Lower lobe of right lung (tissue), 2 donors: Measurements from ENCODE around the gene ECI2. TPM values are rescaled to one million over a fixed set of nuclear protein-coding genes. Genes with fewer than 3 reads are reported as not detected.

ENCODE experiments used
- ATAC-seq, 2 donors: fragments of 200-7000 bp; cut with Tn5 transposase; one replicate each; pipeline ENCODE4 v1.9.1; 2020 to 2022; ENCODE audit warnings: mild to moderate bottlenecking in 2 of 2, moderate library complexity in 2 of 2
- DNase-seq: peaks from one replicate; pipeline ENCODE4 v3.0.0-alpha.2; 2020
- H3K27ac ChIP-seq: fragments of 200-600 bp; one replicate; pipeline ENCODE4 v1.8.0; 2022
- H3K27me3 ChIP-seq: fragments of 200-600 bp; one replicate; pipeline ENCODE4 v1.8.0; 2022; ENCODE audit warnings: low read depth
- H3K36me3 ChIP-seq: fragments of 200-600 bp; one replicate; pipeline ENCODE4 v1.8.0; 2022; ENCODE audit warnings: mild to moderate bottlenecking
- H3K4me1 ChIP-seq: fragments of 200-600 bp; one replicate; pipeline ENCODE4 v1.8.0; 2022
- H3K4me3 ChIP-seq: fragments of 200-600 bp; one replicate; pipeline ENCODE4 v1.8.0; 2022; ENCODE audit warnings: mild to moderate bottlenecking
- H3K9me3 ChIP-seq: fragments of 200-600 bp; one replicate; pipeline ENCODE4 v1.8.0; 2022
- CTCF ChIP-seq: fragments of 200-600 bp; IDR thresholded peaks from one replicate; pipeline ENCODE4 v1.8.0; 2022; ENCODE audit warnings: antibody characterized with exemption, mild to moderate bottlenecking
- intact Hi-C: fragments of 100-400 bp; cut with DNase I; formaldehyde crosslinking; loops from one replicate; pipeline ENCODE4 v1.11.0; 2022
- long read RNA-seq: library from polyadenylated mRNA; unstranded; transcript quantifications from one replicate; pipeline ENCODE4 v2.0.0, GENCODE V29; 2021
- total RNA-seq: library from RNA; stranded (reverse); fragmentation: NEBNext Ultra II Directional; extraction: Animal tissue kit (Norgen Biotek cat#: 25700); gene quantifications from one replicate; pipeline ENCODE4 v1.2.1, GENCODE V29; 2021
- donor health status: DM: no; HTN: yes; CAD: no; lungs with severe emphysema.

Gene ECI2
- total RNA-seq = 40.2 TPM
- long read RNA-seq, transcript ECI2-201 (10 exons, 1,380 nt) = major isoform, 26 of 40 reads
- long read RNA-seq, transcript ECI2-202 (10 exons, 1,407 nt) = minor isoform, 10 of 40 reads
- long read RNA-seq, partial matches to known transcripts = 2 of 40 reads
- long read RNA-seq, other reads (novel, unspliced or antisense) = 1 of 40 reads

GRCh38 chr6:4134841-4135664 is at the start of gene ECI2:
TSS of gene ECI2 (minus strand) at chr6:4135575. CDS start at chr6:4135560, 15 bp downstream.
- Histone ChIP-seq H3K27ac (peak within 1 kb of the TSS; percentile 89), H3K36me3 (peaks cover 7% of the 10 kb centered on the region), H3K27me3 (no peaks in the 10 kb centered on the region), H3K4me3 (peak within 1 kb of the TSS; percentile 79), H3K9me3 (no peaks in the 10 kb centered on the region), H3K4me1 (peaks cover 16% of the 10 kb centered on the region)
- no peak for TF ChIP-seq CTCF
- peak; percentile 74 for ATAC-seq
- peak; percentile 86 for DNase-seq
- intact Hi-C loops = no loop called here

- Histone ChIP-seq H3K36me3 (no peaks in the 10 kb centered on the region), H3K9me3 (no peaks in the 10 kb centered on the region), H3K4me3 (no peak overlapping the region), H3K27me3 (no peaks in the 10 kb centered on the region), H3K4me1 (no peaks in the 10 kb centered on the region), H3K27ac (no peak overlapping the region)
- TF ChIP-seq CTCF = no peak
- no peak for DNase-seq
- intact Hi-C loops = no loop called here
- no peak for ATAC-seq
Observed at GRCh38 chr6:4180652-4181255, 45.4 kb upstream of the ECI2 start.

- intact Hi-C loops = no loop called here
- no peaks in the 10 kb centered on the region for H3K4me1 ChIP-seq
- no peaks in the 10 kb centered on the region for H3K27me3 ChIP-seq
- H3K9me3 ChIP-seq = no peaks in the 10 kb centered on the region
- ATAC-seq (no peak), DNase-seq (no peak)
- H3K27ac ChIP-seq = no peak overlapping the region
- no peaks in the 10 kb centered on the region for H3K36me3 ChIP-seq
- H3K4me3 ChIP-seq = no peak overlapping the region
- no peak for TF ChIP-seq CTCF
Observed at GRCh38 chr6:4179960-4180651, 44.7 kb upstream of the ECI2 start.

GRCh38 chr6:4178737-4179333 is 43.5 kb upstream of the ECI2 start:
- no peaks in the 10 kb centered on the region for H3K9me3 ChIP-seq
- no peaks in the 10 kb centered on the region for H3K4me1 ChIP-seq
- no peak overlapping the region for H3K4me3 ChIP-seq
- no peaks in the 10 kb centered on the region for H3K27me3 ChIP-seq
- DNase-seq (no peak), ATAC-seq (no peak)
- H3K36me3 ChIP-seq = no peaks in the 10 kb centered on the region
- no peak for TF ChIP-seq CTCF
- H3K27ac ChIP-seq = no peak overlapping the region
- intact Hi-C loops = no loop called here

GRCh38 chr6:4176907-4177306 is 41.5 kb upstream of the ECI2 start:
- H3K9me3 ChIP-seq = no peaks in the 10 kb centered on the region
- no peak for ATAC-seq
- intact Hi-C loops = no loop called here

More at GRCh38 chr6:4176907-4177306, 41.5 kb upstream of the ECI2 start:
- Histone ChIP-seq H3K27me3 (no peaks in the 10 kb centered on the region), H3K36me3 (no peaks in the 10 kb centered on the region), H3K4me3 (no peak overlapping the region), H3K4me1 (no peaks in the 10 kb centered on the region), H3K27ac (no peak overlapping the region)
- DNase-seq = no peak
- TF ChIP-seq CTCF = no peak
